GM21786 (cell line): Measurements from ENCODE around the gene LTC4S.

Experiments used
- ATAC-seq: cut with Tn5 transposase; IDR thresholded peaks from one replicate; pipeline ENCODE4 v1.9.1; 2021; ENCODE audit not compliant: unreplicated experiment

LTC4S gene

GRCh38 chr5:179805529-179806249, 11.9 kb downstream of the LTC4S start:
- peak; percentile 17 for ATAC-seq

- ATAC-seq, result peak; percentile 56
These were observed 12.7 kb downstream of the LTC4S start, which contains the start of gene MGAT4B for GRCh38 chr5:179806250-179807048. MGAT4B (minus strand) TSS chr5:179806866; CDS start chr5:179806583, 283 bp downstream.

- no peak for ATAC-seq
These were observed 18.5 kb downstream of the LTC4S start for GRCh38 chr5:179812135-179812825.

GRCh38 chr5:179812997-179813607, 19.3 kb downstream of the LTC4S start:
- no peak for ATAC-seq

- no peak for ATAC-seq
These were observed 20.3 kb downstream of the LTC4S start for GRCh38 chr5:179814090-179814489.

GRCh38 chr5:179815491-179816249, 21.9 kb downstream of the LTC4S start:
- ATAC-seq, result no peak

GRCh38 chr5:179816401-179816795, 22.6 kb downstream of the LTC4S start:
- no peak for ATAC-seq

- no peak for ATAC-seq
These were observed 23.1 kb downstream of the LTC4S start for GRCh38 chr5:179816796-179817469.

GRCh38 chr5:179817470-179817840, 23.7 kb downstream of the LTC4S start:
- ATAC-seq, result no peak

GRCh38 chr5:179817890-179818745, 24.3 kb downstream of the LTC4S start:
- no peak for ATAC-seq

- ATAC-seq, result peak; percentile 64
These were observed 25.0 kb downstream of the LTC4S start for GRCh38 chr5:179818746-179819295.

- ATAC-seq, result peak; percentile 18
These were observed 25.7 kb downstream of the LTC4S start for GRCh38 chr5:179819296-179820126.

GRCh38 chr5:179820127-179820482, 26.3 kb downstream of the LTC4S start:
- ATAC-seq, result no peak

- peak; percentile 26 for ATAC-seq
These were observed 26.9 kb downstream of the LTC4S start, which contains the start of gene SQSTM1 for GRCh38 chr5:179820483-179821297. SQSTM1 (plus strand) TSS chr5:179820905; CDS start chr5:179820937, 32 bp downstream.

GRCh38 chr5:179821298-179822058, 27.7 kb downstream of the LTC4S start:
- ATAC-seq, result peak; percentile 38

GRCh38 chr5:179822059-179822432, 28.3 kb downstream of the LTC4S start:
- ATAC-seq, result no peak
